ENCODE results near the gene KCNE4. TPM values are rescaled to one million over a fixed set of nuclear protein-coding genes. Genes with fewer than 3 reads are reported as not detected.

KCNE4 gene
- total RNA-seq, 1 experiment from 2014 or later, result not detected

Other genes with a start within 250 kb of the KCNE4 start
- gene ACSL3, start 191.2 kb upstream of the KCNE4 start, total RNA-seq (2014; rRNA removed; shearing (Covaris generic)), result 119 and 138 TPM in 2 replicates